ENCODE measurements around the gene IL34. TPM values are rescaled to one million over a fixed set of nuclear protein-coding genes. Genes with fewer than 3 reads are reported as not detected.

Gene IL34
- total RNA-seq, 3 donors from 2014 or later (not counting 1 experiment from before 2014, with no cell fraction given): 0.48 to 0.54 TPM; not detected in 1

DNA sequence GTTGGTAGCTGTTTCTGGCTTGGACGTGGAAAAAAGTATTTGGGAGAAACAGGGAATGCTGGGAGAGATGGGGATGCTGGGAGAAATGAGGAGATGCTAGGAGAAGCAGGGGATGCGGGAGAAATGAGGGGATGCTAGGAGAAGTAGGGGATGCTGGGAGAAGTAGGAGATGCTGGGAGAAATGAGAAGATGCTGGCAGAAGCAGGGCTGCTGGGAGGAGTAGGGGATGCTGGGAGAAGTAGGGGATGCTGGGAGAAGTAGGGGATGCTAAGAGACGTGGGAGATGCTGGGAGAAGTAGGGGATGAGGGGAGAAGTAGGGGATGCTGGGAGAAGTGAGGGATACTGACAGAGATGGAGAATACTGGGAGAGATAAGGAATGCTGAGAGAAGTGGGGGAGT lies 45.6 kb upstream of the IL34 start:
- Histone ChIP-seq H3K4me1 (ENCODE audit: control insufficient read depth, insufficient read depth, low read length) (no peaks in the 10 kb centered on the region), H3K36me3 (ENCODE audit: control insufficient read depth, insufficient read depth, low read length) (no peaks in the 10 kb centered on the region), H3K27me3 (ENCODE audit: control insufficient read depth, insufficient read depth, low read length) (no peaks in the 10 kb centered on the region), H3K9me3 (ENCODE audit: control insufficient read depth, insufficient read depth, low read length) (no peaks in the 10 kb centered on the region), H3K27ac (ENCODE audit: low read length) (no peak overlapping the region), H3K4me3 (ENCODE audit: low read length) (no peak overlapping the region)
- Mint-ChIP-seq H3K27ac (no peak overlapping the region), H3K36me3 (no peaks in the 10 kb centered on the region), H3K9me3 (no peaks in the 10 kb centered on the region), H3K27me3 (ENCODE audit: low read depth in 2 of 2) (peaks cover 0 to 5% of the 10 kb centered on the region in 2 donors), H3K4me3 (no peak overlapping the region), H3K4me1 (no peaks in the 10 kb centered on the region)
- no peak for DNase-seq
- intact Hi-C loops (cut with micrococcal nuclease): no loop called here
- TF ChIP-seq, protein P1, sequence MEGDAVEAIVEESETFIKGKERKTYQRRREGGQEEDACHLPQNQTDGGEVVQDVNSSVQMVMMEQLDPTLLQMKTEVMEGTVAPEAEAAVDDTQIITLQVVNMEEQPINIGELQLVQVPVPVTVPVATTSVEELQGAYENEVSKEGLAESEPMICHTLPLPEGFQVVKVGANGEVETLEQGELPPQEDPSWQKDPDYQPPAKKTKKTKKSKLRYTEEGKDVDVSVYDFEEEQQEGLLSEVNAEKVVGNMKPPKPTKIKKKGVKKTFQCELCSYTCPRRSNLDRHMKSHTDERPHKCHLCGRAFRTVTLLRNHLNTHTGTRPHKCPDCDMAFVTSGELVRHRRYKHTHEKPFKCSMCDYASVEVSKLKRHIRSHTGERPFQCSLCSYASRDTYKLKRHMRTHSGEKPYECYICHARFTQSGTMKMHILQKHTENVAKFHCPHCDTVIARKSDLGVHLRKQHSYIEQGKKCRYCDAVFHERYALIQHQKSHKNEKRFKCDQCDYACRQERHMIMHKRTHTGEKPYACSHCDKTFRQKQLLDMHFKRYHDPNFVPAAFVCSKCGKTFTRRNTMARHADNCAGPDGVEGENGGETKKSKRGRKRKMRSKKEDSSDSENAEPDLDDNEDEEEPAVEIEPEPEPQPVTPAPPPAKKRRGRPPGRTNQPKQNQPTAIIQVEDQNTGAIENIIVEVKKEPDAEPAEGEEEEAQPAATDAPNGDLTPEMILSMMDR (IDR thresholded peaks at IDR 0.05): no peak
- WGBS (ENCODE audit: insufficient coverage): 78% methylated on average over 3 of the region's 3 CpGs
- ATAC-seq: no peak

GRCh38 chr16:70601576-70602575 lies 44.5 kb upstream of the IL34 start:
- no peaks in the 10 kb centered on the region for H3K27me3 ChIP-seq (ENCODE audit: control insufficient read depth, insufficient read depth, low read length)
- intact Hi-C loops (cut with micrococcal nuclease): no loop called here
- no peak for ATAC-seq
- TF ChIP-seq, protein P1 (IDR thresholded peaks at IDR 0.05): no peak
- no peaks in the 10 kb centered on the region for H3K36me3 Mint-ChIP-seq
- no peaks in the 10 kb centered on the region for H3K9me3 Mint-ChIP-seq
- no peaks in the 10 kb centered on the region for H3K4me1 Mint-ChIP-seq
- no peak overlapping the region for H3K4me3 ChIP-seq (ENCODE audit: low read length)
- 75% methylated on average over 8 of the region's 8 CpGs for WGBS (ENCODE audit: insufficient coverage)
- no peak overlapping the region for H3K4me3 Mint-ChIP-seq
- no peak overlapping the region for H3K27ac ChIP-seq (ENCODE audit: low read length)
- peaks cover 0 to 5% of the 10 kb centered on the region in 2 donors for H3K27me3 Mint-ChIP-seq (ENCODE audit: low read depth in 2 of 2)
- H3K4me1 ChIP-seq (ENCODE audit: control insufficient read depth, insufficient read depth, low read length): no peaks in the 10 kb centered on the region
- no peak for DNase-seq
- no peaks in the 10 kb centered on the region for H3K9me3 ChIP-seq (ENCODE audit: control insufficient read depth, insufficient read depth, low read length)
- no peaks in the 10 kb centered on the region for H3K36me3 ChIP-seq (ENCODE audit: control insufficient read depth, insufficient read depth, low read length)
- H3K27ac Mint-ChIP-seq: no peak overlapping the region

DNA sequence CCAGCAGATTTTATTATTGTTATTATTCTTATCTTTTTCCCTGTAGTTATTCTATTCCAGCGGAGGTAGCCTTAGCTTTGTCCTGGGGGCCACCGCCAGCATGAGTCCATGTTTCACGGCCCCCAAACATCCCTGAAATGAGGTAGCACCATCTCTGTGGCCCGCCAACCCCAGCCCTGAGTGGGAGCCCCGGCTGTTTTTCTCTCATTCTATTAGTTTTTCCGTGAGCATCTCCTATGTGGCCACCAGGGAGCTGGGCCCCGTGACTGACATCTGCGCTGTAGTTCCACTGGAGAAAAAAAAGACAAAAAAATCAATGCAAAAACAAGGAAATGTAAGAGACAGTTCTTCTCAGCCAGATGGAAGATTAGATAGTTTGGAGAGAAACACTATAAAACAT lies 43.5 kb upstream of the IL34 start:
- no peaks in the 10 kb centered on the region for H3K4me1 Mint-ChIP-seq
- H3K4me3 Mint-ChIP-seq: no peak overlapping the region
- Histone ChIP-seq H3K9me3 (ENCODE audit: control insufficient read depth, insufficient read depth, low read length) (no peaks in the 10 kb centered on the region), H3K4me3 (ENCODE audit: low read length) (no peak overlapping the region), H3K36me3 (ENCODE audit: control insufficient read depth, insufficient read depth, low read length) (no peaks in the 10 kb centered on the region), H3K4me1 (ENCODE audit: control insufficient read depth, insufficient read depth, low read length) (no peaks in the 10 kb centered on the region), H3K27ac (ENCODE audit: low read length) (no peak overlapping the region), H3K27me3 (ENCODE audit: control insufficient read depth, insufficient read depth, low read length) (no peaks in the 10 kb centered on the region)
- intact Hi-C loops (cut with micrococcal nuclease): no loop called here
- H3K27me3 Mint-ChIP-seq (ENCODE audit: low read depth in 2 of 2): peaks cover 0 to 5% of the 10 kb centered on the region in 2 donors
- no peaks in the 10 kb centered on the region for H3K9me3 Mint-ChIP-seq
- H3K36me3 Mint-ChIP-seq: no peaks in the 10 kb centered on the region
- H3K27ac Mint-ChIP-seq: no peak overlapping the region
- WGBS (ENCODE audit: insufficient coverage): 85% methylated on average over 8 of the region's 8 CpGs
- TF ChIP-seq, protein P1 (IDR thresholded peaks at IDR 0.05): no peak
- ATAC-seq: no peak
- DNase-seq: no peak

Measured in natural killer cell (primary cell).